DOHH2 (cell line): Measurements from ENCODE around the gene FAS.

Experiments
- H3F3A ChIP-seq: fragments of 200-600 bp; sonication (generic), shearing (Covaris generic); 2 replicates; pipeline ENCODE4 v1.6.0; 2016; ENCODE audit warnings: antibody characterized with exemption, mild to moderate bottlenecking; ENCODE audit not compliant: control insufficient read depth, insufficient read depth
- H3K27ac ChIP-seq: fragments of 200-600 bp; sonication (generic); 2 replicates; pipeline ENCODE4 v1.5.1; 2014; ENCODE audit warnings: low read depth, mild to moderate bottlenecking, low read length, moderate library complexity
- H3K27me3 ChIP-seq: fragments of 200-600 bp; sonication (generic); 2 replicates; pipeline ENCODE4 v1.6.1; 2014; ENCODE audit warnings: mild to moderate bottlenecking, low read length, mixed read lengths; ENCODE audit not compliant: control insufficient read depth
- H3K36me3 ChIP-seq: fragments of 200-600 bp; sonication (generic); 2 replicates; pipeline ENCODE4 v1.6.1; 2014; ENCODE audit warnings: mild to moderate bottlenecking, low read length, moderate library complexity, mixed read lengths; ENCODE audit not compliant: control insufficient read depth
- H3K4me1 ChIP-seq: fragments of 200-600 bp; sonication (generic); 2 replicates; pipeline ENCODE4 v1.6.1; 2014; ENCODE audit warnings: mild to moderate bottlenecking, low read length, mixed read lengths; ENCODE audit not compliant: control insufficient read depth
- H3K4me2 ChIP-seq: fragments of 200-600 bp; sonication (generic); 2 replicates; pipeline ENCODE4 v1.6.0; 2014; ENCODE audit warnings: mild to moderate bottlenecking, low read length, moderate library complexity
- H3K4me3 ChIP-seq: fragments of 200-600 bp; sonication (generic); 2 replicates; pipeline ENCODE4 v1.5.1; 2014; ENCODE audit warnings: mild to moderate bottlenecking, low read length, mixed read lengths
- H3K79me2 ChIP-seq: fragments of 200-600 bp; sonication (generic); 2 replicates; pipeline ENCODE4 v1.6.1; 2014; ENCODE audit warnings: mild to moderate bottlenecking, low read length, mixed read lengths; ENCODE audit not compliant: control insufficient read depth
- H3K9me2 ChIP-seq: fragments of 200-600 bp; sonication (generic); replicated peaks from 2 replicates; pipeline ENCODE4 v1.6.1; 2014; ENCODE audit warnings: mild to moderate bottlenecking, low read length, mixed read lengths; ENCODE audit not compliant: control insufficient read depth
- H3K9me3 ChIP-seq: fragments of 200-600 bp; sonication (generic); 2 replicates; pipeline ENCODE4 v1.6.1; 2014; ENCODE audit warnings: antibody characterized with exemption, low read length, mixed read lengths; ENCODE audit not compliant: control insufficient read depth, insufficient read depth
- H4K20me1 ChIP-seq: fragments of 200-600 bp; sonication (generic); 2 replicates; pipeline ENCODE4 v1.6.0; 2014; ENCODE audit warnings: low read depth, mild to moderate bottlenecking, antibody characterized with exemption, low read length, moderate library complexity; ENCODE audit not compliant: control insufficient read depth, insufficient read depth
- CTCF ChIP-seq: fragments of 200-600 bp; sonication (generic); IDR thresholded peaks from one replicate; pipeline ENCODE4 v1.5.1; 2014; ENCODE audit warnings: antibody characterized with exemption, mild to moderate bottlenecking, low read depth, low read length; ENCODE audit not compliant: poor library complexity, severe bottlenecking
- EZH2phosphoT487 ChIP-seq: fragments of 200-600 bp; sonication (generic); IDR thresholded peaks from 2 replicates; pipeline ENCODE4 v1.6.1; 2017; ENCODE audit warnings: borderline replicate concordance, mild to moderate bottlenecking, antibody characterized with exemption, low read length, moderate library complexity, mixed read lengths

Gene FAS

GRCh38 chr10:89029785-89030437 is 39.3 kb downstream of the FAS start:
- H3K79me2 ChIP-seq = no peaks in the 10 kb centered on the region
- H3K9me3 ChIP-seq = no peaks in the 10 kb centered on the region
- H3K36me3 ChIP-seq = no peaks in the 10 kb centered on the region
- no peaks in the 10 kb centered on the region for H3F3A ChIP-seq
- no peaks in the 10 kb centered on the region for H3K9me2 ChIP-seq
- H3K27me3 ChIP-seq = peaks cover 9% of the 10 kb centered on the region; the same call in 1 of the 2 replicates
- peaks cover 5% of the 10 kb centered on the region; the same call in 1 of the 2 replicates for H3K4me1 ChIP-seq
- no peak overlapping the region for H3K27ac ChIP-seq
- no peak overlapping the region for H3K4me3 ChIP-seq
- TF ChIP-seq EZH2phosphoT487 (no peak), CTCF (peak; percentile 93)
- no peaks in the 10 kb centered on the region for H4K20me1 ChIP-seq
- no peak overlapping the region for H3K4me2 ChIP-seq

- Histone ChIP-seq H3K36me3 (no peaks in the 10 kb centered on the region), H3K4me3 (no peak overlapping the region), H3K27me3 (peaks cover 9% of the 10 kb centered on the region; the same call in 1 of the 2 replicates), H3K4me1 (peaks cover 5% of the 10 kb centered on the region; the same call in 1 of the 2 replicates), H3K79me2 (no peaks in the 10 kb centered on the region), H3K4me2 (no peak overlapping the region), H3K9me3 (no peaks in the 10 kb centered on the region), H4K20me1 (no peaks in the 10 kb centered on the region), H3F3A (no peaks in the 10 kb centered on the region), H3K27ac (no peak overlapping the region), H3K9me2 (no peaks in the 10 kb centered on the region)
- TF ChIP-seq EZH2phosphoT487 (no peak), CTCF (no peak)
Measured at GRCh38 chr10:89030791-89031190, 40.2 kb downstream of the FAS start.

- Histone ChIP-seq H3K9me2 (no peaks in the 10 kb centered on the region), H3K27me3 (peaks cover 9% of the 10 kb centered on the region; the same call in 1 of the 2 replicates), H3K36me3 (no peaks in the 10 kb centered on the region), H3K79me2 (no peaks in the 10 kb centered on the region), H4K20me1 (no peaks in the 10 kb centered on the region), H3K27ac (no peak overlapping the region), H3K4me3 (no peak overlapping the region), H3K4me2 (no peak overlapping the region), H3K4me1 (peaks cover 5% of the 10 kb centered on the region; the same call in 1 of the 2 replicates), H3K9me3 (no peaks in the 10 kb centered on the region), H3F3A (no peaks in the 10 kb centered on the region)
- TF ChIP-seq CTCF (no peak), EZH2phosphoT487 (no peak)
Measured at GRCh38 chr10:89032141-89032891, 41.7 kb downstream of the FAS start.
